Mucosa of stomach (tissue), 1 donor: ENCODE results near the gene DDC.
A peak's percentile ranks its signal among the peaks of the same experiment; 100 is the strongest.

ENCODE experiments used
- H3K27me3 ChIP-seq: one replicate; pipeline ENCODE4 v1.7.0; 2013; ENCODE audit warnings: mild to moderate bottlenecking, low read length; ENCODE audit not compliant: control insufficient read depth, insufficient read depth
- H3K36me3 ChIP-seq: one replicate; pipeline ENCODE4 v1.7.0; 2013; ENCODE audit warnings: low read length; ENCODE audit not compliant: control insufficient read depth, insufficient read depth
- H3K4me1 ChIP-seq: one replicate; pipeline ENCODE4 v1.7.0; 2013; ENCODE audit warnings: mild to moderate bottlenecking, low read length; ENCODE audit not compliant: control insufficient read depth, insufficient read depth
- H3K4me3 ChIP-seq: one replicate; pipeline ENCODE4 v1.7.0; 2013; ENCODE audit warnings: low read length
- H3K9ac ChIP-seq: one replicate; pipeline ENCODE4 v1.7.0; 2013; ENCODE audit warnings: mild to moderate bottlenecking, low read length, moderate library complexity
- H3K9me3 ChIP-seq: one replicate; pipeline ENCODE4 v1.7.0; 2013; ENCODE audit warnings: mild to moderate bottlenecking, low read length, moderate library complexity; ENCODE audit not compliant: control insufficient read depth
- donor health status: Pancreatic carcinoma.

Gene DDC

DNA sequence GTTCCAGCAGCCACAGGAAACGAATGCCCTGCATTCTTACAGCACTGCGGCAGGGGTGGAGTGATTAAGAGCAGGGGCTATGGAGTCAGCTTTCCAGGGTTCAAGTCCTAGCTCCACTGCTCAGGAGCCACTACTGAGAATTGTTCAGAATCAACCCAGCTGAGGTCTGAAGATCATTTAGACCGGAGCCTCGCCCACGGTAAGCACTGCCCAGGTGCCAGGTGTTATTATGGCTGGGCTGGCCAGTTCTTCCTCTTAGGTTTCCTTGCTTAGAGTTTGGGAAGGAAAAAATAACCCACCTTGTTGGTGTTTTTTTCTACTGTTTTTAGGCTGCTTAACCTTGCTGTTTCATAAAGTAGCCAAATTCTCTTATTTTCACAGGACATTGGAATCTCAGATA is 110.2 kb downstream of the DDC start:
- Histone ChIP-seq H3K36me3 (no peaks in the 10 kb centered on the region), H3K9me3 (no peaks in the 10 kb centered on the region), H3K27me3 (no peaks in the 10 kb centered on the region), H3K9ac (no peak overlapping the region), H3K4me1 (peaks cover 5% of the 10 kb centered on the region), H3K4me3 (no peak overlapping the region)

DNA sequence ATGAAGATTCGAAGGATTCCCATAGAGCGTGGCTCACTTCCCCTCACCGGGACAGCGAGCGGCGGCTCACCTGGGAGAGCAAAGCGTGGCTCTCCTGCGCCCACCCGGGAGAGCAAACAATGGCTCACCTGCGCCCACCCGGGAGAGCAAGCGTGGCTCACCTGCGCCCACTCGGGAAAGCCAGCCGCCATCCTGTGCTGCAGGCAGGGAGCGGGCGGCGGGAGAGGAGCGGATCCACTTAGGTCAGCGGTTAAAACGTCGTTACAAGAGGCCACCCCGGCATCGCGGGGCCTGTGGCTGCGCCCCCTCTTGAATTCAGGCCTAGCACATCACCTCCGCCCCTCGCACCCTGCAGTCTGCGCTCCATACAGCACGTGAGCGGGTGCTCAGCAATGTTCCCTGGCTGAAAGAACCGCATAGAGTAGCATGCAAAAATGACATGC is 114.6 kb downstream of the DDC start:
- H3K27me3 ChIP-seq: no peaks in the 10 kb centered on the region
- H3K4me1 ChIP-seq: peaks cover 10% of the 10 kb centered on the region
- no peaks in the 10 kb centered on the region for H3K36me3 ChIP-seq
- peak overlapping the region; percentile 33 for H3K4me3 ChIP-seq
- no peaks in the 10 kb centered on the region for H3K9me3 ChIP-seq
- peak overlapping the region; percentile 63 for H3K9ac ChIP-seq

DNA sequence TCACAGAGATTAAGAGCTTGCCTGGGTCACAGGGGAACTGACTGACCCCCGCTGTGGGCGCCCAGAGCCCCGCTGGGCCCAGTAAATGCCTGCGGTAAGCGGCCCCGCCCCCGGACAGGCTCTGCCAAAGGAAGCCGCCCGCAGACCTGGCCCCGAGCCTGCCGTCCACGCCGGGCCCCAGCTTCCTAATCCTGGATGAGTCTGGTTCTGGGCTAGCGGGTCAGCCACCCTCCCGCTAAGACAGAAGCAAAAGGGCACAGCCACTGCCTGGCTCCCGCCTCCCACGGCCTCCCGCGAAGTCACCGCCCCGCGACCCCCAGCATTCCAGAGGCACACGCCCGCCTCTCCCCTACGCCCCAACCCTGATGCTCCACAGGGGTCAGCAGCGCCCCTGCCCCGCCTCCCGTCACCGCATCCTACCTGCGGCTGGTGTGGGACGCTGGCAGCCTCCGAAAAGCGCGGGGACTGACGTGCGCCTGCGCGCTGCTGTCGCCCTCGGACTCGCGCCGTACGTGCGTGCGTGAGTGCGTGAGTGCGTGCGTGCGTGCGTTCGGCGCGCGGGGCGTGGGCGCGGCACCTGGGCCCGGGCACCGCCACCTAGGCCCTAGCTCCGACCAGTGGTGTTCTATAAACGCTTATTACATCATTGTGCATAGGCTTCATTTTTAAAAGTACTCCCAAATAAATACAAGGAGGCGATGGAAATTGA is 115.2 kb downstream of the DDC start, which contains the start of gene FIGNL1:
Gene FIGNL1 (minus strand): TSS at position 470 of the 709 bp plus-strand sequence. CDS start 3,063 bp downstream, outside the sequence.
- peak within 1 kb of the TSS; percentile 33 for H3K4me3 ChIP-seq
- no peaks in the 10 kb centered on the region for H3K36me3 ChIP-seq
- H3K9me3 ChIP-seq: no peaks in the 10 kb centered on the region
- peaks cover 10% of the 10 kb centered on the region for H3K4me1 ChIP-seq
- no peaks in the 10 kb centered on the region for H3K27me3 ChIP-seq
- peak within 1 kb of the TSS; percentile 76 for H3K9ac ChIP-seq

DNA sequence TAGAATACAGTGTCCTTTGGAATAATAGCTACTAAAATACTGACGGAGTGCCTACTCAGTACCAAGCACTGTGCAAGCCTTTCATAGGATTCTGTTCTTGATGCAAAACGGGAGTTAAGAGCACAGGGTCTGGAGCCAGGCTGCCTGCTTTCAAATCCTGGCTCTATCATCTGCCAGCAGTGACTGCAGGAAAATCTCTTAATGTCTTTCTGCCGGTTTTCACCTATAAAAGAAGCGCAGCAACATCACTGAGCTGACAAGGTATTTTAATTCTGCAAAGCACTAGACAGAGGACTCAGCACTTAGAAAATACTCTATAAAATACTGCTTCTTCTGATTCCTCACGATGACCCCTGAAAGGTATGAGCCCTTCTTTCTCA is 115.7 kb downstream of the DDC start:
- no peaks in the 10 kb centered on the region for H3K36me3 ChIP-seq
- no peaks in the 10 kb centered on the region for H3K27me3 ChIP-seq
- peak overlapping the region; percentile 76 for H3K9ac ChIP-seq
- peak overlapping the region; percentile 33 for H3K4me3 ChIP-seq
- H3K9me3 ChIP-seq: no peaks in the 10 kb centered on the region
- H3K4me1 ChIP-seq: peaks cover 10% of the 10 kb centered on the region

DNA sequence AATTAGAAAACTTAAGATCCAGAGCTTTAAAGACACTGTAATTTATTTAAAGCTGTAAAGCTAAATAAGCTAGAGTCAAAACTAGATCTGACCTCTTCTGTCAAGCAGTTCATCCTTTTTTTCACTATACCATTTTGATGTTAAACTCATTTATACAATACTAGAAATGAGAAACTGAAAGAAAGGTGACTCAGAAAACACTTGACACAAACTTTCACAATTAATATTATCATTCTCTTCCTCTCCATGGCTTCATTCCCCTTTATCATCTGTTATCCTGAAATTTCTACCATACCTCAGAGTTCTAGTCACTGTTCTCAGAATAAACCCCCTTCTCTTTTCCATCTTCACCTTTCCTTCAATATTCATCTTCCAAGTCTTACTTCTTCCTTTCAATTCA is 116.4 kb downstream of the DDC start:
- no peak overlapping the region for H3K9ac ChIP-seq
- H3K27me3 ChIP-seq: no peaks in the 10 kb centered on the region
- H3K9me3 ChIP-seq: no peaks in the 10 kb centered on the region
- H3K36me3 ChIP-seq: no peaks in the 10 kb centered on the region
- no peak overlapping the region for H3K4me3 ChIP-seq
- H3K4me1 ChIP-seq: peaks cover 10% of the 10 kb centered on the region

DNA sequence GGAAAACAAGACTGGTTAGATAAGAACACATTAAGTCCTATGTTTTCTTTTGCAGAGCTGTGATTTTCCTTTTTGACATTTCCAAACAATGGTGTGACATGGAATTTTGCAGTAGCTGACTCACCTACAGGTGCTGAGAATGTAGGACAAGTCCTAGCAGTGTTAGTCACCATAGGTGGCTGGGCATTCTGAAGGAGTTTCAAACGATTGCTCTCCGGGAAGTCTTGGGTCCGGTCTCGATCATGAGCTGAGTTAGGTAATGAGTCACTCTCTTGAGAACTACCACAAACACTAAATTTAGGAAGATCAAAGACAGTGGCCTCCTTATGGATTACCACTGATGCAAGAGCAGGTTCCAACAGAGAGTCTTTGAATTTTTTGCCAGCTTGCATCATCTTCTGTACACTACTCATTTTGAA is 118.7 kb downstream of the DDC start:
- no peaks in the 10 kb centered on the region for H3K27me3 ChIP-seq
- no peak overlapping the region for H3K4me3 ChIP-seq
- H3K9ac ChIP-seq: no peak overlapping the region
- H3K9me3 ChIP-seq: no peaks in the 10 kb centered on the region
- H3K36me3 ChIP-seq: no peaks in the 10 kb centered on the region
- H3K4me1 ChIP-seq: peaks cover 10% of the 10 kb centered on the region

DNA sequence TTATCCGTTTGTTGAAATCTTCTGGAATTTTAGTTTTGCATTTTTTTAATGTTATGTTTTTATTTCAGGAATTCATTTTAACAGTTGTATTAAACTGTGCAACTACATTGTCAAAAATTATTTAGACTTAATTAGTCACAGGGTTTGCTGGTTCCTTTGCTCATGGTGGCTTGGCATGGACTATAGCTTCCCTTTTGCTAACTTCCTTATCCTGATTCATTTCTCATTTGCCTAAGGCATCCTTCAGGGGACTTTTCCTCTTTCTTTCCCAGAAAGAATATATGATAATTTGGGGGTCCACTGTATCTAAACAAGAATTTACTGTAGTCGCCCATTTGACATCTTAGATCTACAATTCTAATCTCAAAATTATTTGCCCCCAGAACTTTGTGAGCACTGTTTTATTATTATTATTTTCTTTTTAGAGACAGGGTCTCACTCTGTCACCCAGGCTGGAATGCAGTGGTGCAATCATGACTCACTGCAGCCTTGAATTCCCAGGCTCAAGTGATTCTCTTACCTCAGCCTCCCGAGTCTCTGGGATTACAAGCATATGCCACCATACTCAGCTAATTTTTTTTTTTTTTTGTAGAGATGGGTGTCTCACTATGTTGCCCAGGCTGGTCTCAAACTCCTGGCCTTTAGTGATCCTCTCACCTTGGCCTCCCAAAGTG is 128.9 kb downstream of the DDC start:
- Histone ChIP-seq H3K9me3 (no peaks in the 10 kb centered on the region), H3K36me3 (no peaks in the 10 kb centered on the region), H3K9ac (no peak overlapping the region), H3K4me1 (no peaks in the 10 kb centered on the region), H3K4me3 (no peak overlapping the region), H3K27me3 (no peaks in the 10 kb centered on the region)

DNA sequence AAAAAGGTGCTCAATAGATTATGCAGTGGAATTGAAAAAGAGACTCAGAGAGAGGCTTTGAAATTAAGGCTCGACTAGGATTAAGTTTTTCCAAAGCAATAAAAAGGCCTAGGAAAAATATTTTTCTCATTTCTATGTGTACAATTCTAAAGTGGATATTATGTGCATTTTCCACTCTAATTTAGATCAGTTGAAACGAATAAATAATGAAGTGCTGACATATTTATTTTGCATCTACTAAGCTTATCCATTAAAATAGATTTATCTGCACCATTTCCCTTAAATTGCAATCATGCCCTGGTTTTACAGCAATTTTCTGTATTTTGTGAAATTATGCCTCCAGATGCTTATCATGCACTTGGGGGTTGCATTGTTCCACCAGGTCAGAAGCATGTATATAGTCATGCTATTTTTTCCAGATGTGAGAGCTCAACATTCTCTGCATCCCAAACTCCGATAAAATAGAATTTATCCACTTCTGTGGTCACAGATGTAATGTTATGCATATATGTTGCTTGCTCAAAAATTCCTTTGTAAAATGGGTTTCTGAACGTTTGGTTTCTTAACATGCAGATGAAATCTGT is 133.4 kb downstream of the DDC start:
- Histone ChIP-seq H3K4me3 (no peak overlapping the region), H3K27me3 (no peaks in the 10 kb centered on the region), H3K9me3 (no peaks in the 10 kb centered on the region), H3K36me3 (no peaks in the 10 kb centered on the region), H3K9ac (no peak overlapping the region), H3K4me1 (peaks cover 9% of the 10 kb centered on the region)

DNA sequence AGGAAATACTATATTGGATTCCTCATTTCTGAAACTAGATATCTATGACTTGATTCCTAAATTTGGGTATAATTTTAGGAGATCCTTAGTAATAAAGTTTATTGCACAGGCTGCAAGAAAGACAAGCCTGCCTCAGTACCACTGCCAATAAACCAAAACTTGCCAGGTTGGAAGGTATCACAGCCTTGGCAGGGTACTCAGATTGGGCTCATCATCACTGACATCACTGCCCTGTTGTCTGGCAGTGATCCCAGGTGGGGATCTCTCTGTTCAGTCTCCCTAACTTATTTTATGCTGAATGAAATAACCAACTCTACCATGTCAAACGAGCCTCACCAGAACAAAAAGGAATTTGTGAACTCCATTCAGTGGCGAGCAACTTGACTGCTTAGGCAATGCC is 133.9 kb downstream of the DDC start:
- Histone ChIP-seq H3K4me3 (no peak overlapping the region), H3K4me1 (peaks cover 10% of the 10 kb centered on the region), H3K9ac (no peak overlapping the region), H3K9me3 (no peaks in the 10 kb centered on the region), H3K36me3 (no peaks in the 10 kb centered on the region), H3K27me3 (no peaks in the 10 kb centered on the region)

DNA sequence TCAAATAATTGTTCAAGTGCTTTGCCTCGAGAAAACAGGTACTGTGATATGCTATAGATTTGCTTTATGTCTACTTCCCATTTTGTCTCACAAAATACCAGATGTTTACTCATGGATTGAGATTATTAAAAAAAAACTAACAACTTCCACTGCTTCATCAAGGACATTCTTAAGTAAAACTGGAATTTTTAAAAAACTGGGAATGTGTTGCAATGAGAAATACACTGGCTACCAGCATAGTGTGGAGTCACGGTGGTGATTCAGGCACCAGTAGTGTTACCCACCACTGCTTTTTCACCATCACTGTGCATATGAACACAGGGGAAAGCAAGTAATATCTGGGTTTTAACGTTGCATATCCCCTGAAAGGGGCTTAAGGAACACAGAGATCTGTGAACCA is 136.3 kb downstream of the DDC start:
- Histone ChIP-seq H3K36me3 (no peaks in the 10 kb centered on the region), H3K4me3 (no peak overlapping the region), H3K27me3 (no peaks in the 10 kb centered on the region), H3K4me1 (peaks cover 10% of the 10 kb centered on the region), H3K9ac (no peak overlapping the region), H3K9me3 (no peaks in the 10 kb centered on the region)

DNA sequence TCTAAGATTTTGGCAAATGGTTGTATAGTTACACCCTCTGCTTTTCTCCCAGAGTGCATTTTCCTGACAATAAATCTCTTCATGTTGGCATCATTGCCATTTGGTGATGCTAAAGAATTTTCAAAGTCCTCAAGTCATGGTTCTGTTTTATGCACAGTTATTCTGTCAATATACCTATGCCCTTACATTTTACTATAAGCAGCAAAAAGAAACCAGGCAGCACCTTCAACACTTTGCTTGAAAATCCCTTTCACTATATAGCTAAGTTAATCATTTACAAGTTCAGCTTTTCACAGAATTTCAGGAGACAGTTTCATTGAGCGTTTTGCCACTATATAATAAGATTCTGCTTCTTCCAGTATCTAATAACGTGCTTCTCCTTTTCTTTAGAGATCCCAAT is 137.7 kb downstream of the DDC start:
- H3K9ac ChIP-seq: no peak overlapping the region
- peaks cover 10% of the 10 kb centered on the region for H3K4me1 ChIP-seq
- no peaks in the 10 kb centered on the region for H3K27me3 ChIP-seq
- H3K36me3 ChIP-seq: no peaks in the 10 kb centered on the region
- no peak overlapping the region for H3K4me3 ChIP-seq
- H3K9me3 ChIP-seq: no peaks in the 10 kb centered on the region

DNA sequence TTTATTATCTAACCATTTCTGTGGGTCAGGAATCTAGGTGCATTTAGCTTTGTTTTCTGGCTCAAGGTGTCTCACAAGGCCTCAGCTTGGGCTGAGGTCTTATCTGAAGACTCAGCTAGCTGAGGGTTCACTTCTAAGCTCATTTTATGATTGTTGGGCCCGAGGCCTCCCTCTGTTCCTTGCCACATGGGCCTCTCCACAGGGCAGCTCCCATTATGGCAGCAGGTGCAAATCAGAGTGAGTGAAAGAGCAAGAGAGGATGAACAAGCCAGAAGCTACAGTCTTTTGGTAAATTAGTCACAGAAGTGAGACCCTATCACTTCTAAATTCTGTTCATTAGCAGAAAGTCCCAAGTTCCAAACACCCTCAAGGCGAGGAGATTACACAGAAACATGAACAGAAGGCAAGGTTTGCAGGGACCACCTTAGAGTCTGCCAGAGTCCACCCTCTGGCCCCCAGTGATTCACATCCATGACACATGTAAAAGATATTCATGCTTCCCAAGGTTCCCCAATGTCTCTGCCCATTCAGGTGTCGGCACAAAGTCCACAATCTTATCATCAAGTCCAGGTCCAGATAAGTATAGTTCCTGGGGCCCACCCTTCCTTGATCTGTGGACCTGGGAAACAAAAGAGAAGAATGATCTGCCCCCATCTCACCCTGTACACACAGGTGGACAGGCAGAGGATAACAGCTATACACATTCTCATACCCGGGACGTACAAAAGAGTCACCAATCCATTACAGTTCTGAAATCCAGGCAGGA is 138.7 kb downstream of the DDC start:
- peaks cover 10% of the 10 kb centered on the region for H3K4me1 ChIP-seq
- H3K27me3 ChIP-seq: no peaks in the 10 kb centered on the region
- H3K9me3 ChIP-seq: no peaks in the 10 kb centered on the region
- no peak overlapping the region for H3K4me3 ChIP-seq
- no peak overlapping the region for H3K9ac ChIP-seq
- H3K36me3 ChIP-seq: no peaks in the 10 kb centered on the region
